Measurements from ENCODE around the gene RIBC1.
A peak's percentile ranks its signal among the peaks of the same experiment; 100 is the strongest.
"Not testable (repeated sequence)": the region's sequence is repeated elsewhere in the genome, so short reads cannot be mapped to it uniquely, and the experiment has no call there.

RIBC1 gene

DNA sequence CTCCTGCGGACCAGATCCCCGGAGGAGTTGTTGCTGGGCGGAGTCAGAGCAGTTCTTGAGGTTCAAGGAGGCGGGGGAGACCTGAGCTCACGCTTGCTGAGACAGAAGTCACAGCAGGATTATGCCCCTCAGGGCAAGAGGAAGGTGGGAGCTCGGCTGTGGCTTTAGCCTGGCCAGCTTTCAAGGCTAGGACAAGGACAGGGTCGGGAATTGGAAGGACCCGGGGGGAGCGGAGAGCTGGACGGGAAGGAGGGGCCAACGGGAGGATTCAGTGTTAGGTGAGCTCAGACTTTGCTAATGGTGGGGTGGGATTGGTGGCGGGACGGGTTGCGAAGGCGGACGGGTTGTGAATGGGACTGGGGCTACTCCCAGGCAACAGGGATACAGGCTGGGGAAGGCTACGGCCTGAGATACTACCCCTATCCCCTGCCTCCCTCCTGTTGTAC lies at the start of gene RIBC1:
RIBC1 (plus strand) TSS at position 13 of the 446 bp plus-strand sequence. CDS start 3,404 bp downstream, outside the sequence.
- no peak for DNase-seq (ENCODE audit: low read depth in 2 of 2)

DNA sequence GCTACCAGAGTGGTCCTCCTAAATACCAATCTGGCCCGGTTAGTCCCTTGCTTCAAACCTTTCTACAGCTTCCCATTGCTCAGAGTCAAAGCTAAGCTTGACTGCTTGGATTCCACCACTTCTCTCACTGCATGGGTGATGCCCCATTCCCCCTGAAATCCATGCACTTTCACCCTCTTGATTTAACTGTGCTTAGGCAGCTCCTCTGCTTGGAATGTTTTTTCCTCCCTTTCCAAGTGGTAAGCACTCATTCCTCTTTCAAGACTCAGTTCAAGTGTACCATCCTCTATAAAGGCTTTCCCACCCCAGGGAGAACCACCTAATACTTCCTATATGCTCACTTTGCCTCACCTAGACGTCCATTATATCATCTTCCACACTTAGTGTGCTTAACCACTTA lies 49.4 kb upstream of the RIBC1 start:
- DNase-seq (ENCODE audit: low read depth in 2 of 2) = no peak

DNA sequence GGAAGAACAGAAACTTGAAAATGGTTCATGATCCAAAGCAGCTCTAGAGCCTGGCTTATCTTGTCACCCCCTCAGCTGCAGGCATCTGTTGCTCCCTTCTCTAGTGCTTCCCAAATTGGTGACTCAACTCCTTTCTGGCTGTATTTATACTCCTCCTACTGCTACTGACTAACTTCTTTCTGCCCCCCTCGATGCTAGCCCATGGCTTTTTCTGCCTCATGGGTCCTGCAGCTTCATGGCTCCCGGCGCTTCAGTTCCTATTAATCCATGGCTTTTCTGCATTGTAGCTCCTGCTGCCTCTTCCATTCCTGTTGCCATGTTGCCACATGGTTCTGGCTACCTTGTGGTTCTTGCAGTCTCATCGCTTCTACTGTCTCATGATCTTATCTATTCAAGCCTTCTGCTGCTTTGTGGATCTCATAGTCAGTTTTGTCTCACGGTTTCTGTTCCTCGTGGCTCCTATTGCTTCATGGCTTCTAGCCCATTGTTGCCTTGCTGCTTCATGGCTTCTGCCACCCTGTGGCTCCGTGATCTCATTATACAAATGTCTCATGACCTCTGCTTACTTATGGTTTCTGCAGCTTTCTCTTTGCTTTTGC lies 48.4 kb upstream of the RIBC1 start:
- DNase-seq (ENCODE audit: low read depth in 2 of 2) = no peak

DNA sequence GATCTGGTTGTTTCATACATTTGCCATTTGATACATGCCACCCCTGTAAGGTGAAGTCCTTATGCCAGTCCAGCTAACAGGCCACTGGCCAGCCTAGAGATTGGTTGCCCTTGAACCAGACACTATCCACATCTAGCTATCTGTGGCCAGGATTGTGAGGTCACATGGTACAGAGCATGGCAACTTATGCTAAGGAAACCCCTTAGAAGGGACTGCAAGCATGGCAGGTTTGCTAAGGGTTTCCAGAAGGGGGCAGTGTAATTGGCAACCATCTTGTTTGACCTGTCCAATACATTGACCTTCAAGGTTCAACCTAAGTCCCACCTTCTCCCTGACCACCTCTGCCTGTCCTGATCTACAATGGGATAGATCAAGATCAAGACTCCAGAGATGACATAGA lies 47.8 kb upstream of the RIBC1 start:
- DNase-seq (ENCODE audit: low read depth in 2 of 2) = no peak

DNA sequence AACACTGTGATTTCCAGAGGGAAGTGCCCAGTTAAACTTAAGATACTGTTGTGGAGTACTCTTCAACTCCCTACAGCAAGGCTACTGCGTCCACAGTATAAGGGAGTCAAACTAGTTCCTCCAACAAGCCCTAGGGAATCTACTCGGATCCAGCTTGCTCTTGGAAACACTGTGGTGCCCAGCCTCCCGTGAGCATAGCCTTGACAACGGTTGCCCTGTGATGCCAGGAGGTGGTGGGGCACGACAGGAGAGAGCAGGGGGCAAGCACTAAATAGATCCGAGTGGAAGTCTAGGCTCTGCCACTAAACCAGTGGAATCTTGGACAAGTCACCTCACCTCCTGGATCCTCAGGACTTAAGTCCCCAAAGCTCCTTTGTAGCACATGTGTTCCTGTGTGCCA lies 45.8 kb upstream of the RIBC1 start:
- no peak for DNase-seq (ENCODE audit: low read depth in 2 of 2)

DNA sequence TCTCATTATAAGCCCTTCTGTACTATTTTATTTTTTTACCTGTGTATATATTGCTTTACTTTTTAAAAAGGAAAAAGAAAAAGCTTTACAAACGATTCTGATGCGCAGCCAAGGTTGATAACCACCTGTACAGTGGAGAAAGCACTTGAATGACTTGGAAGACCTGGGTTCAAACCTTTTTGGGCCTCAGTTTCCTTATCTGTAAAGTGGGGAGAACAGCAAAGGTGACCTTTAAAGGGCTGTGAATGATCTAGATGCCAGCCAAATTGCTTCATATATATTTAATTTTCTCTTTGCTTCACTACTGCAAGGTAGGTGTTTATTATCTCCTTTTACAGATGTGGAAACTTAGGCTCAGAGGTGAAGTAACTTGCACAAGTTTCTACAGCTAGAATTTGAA lies 45.2 kb upstream of the RIBC1 start:
- DNase-seq (ENCODE audit: low read depth in 2 of 2) = no peak

DNA sequence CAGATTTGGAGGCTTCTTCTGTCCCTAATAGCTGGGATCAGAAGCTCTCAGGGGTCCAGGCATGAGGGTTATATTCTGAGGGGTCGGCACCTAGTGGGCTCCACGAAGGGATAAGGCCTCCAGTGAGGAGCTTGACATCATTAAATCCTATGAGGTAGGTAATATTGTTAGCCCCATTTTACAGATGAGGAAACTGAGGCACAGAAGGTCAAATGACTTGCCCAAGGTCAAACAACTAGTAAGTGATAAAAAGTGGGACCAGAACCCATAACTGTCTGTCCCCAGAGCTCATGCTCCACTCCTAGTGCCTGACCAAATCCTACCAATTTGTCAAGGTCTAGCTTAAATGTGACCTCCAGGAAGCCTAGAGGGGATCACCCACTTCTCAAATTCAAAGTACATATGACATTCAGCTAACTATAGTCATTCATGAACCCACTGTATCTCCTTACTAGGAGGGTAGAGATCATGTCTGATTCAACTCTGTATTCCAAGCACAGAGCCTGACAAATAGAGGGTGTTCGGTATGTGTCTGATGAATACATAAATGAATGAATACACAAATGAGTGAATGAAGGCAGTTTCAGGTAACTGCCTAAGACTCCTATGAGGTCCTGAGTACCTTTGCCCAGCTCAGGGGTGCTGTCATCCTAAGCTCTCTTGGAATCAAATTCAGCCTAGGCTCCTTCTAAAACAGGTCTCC lies 43.5 kb upstream of the RIBC1 start:
- no peak for DNase-seq (ENCODE audit: low read depth in 2 of 2)

DNA sequence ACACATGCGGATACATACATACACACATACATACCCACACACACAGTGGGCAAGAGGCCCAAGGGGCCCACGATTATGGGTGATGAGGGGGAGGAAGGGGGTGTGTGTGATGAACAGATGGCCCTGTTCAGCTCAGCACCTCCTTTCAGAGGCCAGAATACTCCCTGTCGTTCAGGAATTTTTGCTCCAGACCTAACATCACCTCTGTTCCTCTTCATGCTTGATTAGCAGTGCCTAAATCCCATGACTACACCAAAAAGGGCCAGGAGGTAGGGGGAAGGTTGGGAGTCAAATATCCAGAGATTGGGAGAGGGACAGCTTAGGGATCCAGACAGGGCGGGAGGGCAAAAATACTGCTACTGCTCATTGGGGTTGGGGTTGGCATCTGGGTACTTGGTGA lies 42.9 kb upstream of the RIBC1 start:
- DNase-seq (ENCODE audit: low read depth in 2 of 2) = no peak

DNA sequence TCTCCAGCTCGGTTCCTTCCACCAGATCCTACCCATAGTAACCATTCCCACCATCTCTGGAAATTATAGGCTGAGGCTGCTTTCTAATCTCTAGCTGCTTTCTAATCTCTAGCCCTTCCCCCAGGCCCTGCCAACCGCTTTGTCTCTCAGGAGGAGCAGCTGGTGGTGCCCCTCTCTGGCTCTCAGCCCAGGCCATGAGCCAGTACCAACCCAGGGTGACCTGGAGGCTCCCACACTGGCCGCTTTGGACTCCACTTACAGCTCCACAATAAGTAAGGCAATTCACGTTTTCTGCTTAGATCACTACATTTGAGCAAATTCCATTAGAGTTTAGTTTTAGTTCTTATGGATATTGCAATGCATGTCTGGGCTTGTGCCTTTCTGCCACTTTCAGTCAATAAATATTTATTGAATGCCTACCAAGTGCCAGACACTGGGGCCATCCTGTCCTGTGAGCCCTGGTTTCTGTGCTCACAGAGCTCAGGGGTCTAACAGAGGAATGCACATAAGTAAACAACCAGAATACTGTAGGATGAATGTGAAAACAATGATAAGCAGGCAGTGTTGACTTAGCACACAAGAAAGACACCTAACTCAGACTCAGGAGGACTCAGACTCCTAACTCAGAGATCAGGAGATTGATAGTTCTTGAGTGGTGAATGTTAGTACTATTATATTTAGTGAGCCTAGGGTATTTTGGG lies 39.1 kb upstream of the RIBC1 start:
- DNase-seq (ENCODE audit: low read depth in 2 of 2) = no peak

DNA sequence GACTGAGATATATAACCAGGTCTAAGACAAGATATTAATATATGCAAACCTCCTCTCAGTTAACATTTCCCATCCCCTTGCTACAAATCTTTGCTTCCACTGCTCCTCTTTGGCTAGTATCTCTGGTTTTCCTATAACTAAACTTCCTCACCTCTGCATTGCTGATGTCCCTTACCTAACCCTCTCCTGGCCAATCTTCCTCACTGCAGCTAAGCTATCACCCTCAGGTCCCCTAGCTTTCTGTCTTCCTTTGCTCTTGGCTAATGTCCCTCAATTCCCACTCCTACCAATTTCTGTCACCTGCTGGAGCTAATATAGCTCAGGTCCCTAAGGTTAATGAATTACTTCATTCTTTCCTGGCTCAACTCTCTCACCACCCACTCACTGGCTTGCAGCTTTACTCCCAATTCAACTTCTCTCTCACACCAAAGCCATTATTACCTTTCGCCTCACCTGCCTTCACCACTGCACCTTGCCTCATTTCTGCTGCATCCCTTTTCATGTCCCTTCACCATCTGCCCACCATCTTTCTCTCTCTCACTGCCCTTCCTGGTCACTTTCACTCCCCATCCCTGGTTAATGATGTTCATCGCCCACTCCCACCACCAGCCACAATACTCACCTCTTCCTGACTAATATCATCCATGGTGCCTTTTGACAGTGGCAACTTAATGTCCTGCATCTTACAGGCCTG lies 26.9 kb upstream of the RIBC1 start:
- no peak for DNase-seq (ENCODE audit: low read depth in 2 of 2)

DNA sequence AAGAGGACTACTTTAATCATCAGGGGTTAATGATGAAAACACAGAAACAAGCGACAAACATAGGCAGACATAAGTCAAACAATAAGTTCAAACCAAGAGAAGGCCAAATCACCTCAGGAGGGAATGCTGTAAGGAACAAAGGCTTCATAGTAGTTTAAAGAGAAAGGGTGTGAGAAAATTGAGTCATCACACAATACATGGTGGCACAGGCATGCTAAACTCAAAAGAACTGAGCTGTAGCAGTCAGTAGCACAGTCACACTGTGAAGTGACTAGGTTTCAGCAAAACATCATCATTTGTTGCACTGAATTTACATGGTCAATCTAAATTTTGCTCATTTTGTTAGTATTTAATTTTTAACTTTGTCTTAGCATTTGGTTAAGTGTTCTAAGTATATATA lies 24.5 kb upstream of the RIBC1 start:
- no peak for DNase-seq (ENCODE audit: low read depth in 2 of 2)

DNA sequence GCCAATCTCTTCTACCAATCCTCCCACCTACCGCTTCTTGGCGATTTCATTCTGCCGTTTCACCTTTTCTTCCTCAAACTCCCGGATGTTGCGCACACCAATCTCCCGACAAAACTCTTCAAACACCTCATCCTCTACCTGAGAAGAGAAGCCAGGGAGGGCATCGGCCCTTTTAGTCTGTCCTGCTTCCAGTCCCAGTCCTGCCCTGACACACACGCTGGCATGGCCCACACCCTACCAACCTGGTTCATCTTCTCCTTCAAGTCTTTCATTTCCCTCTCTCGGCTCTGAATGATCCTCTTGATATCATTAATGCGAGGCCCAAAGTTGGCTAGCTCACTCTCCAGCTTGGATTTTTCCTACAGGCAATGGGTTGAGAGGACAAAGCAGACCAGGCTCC lies 19.1 kb upstream of the RIBC1 start:
- DNase-seq (ENCODE audit: low read depth in 2 of 2) = no peak

DNA sequence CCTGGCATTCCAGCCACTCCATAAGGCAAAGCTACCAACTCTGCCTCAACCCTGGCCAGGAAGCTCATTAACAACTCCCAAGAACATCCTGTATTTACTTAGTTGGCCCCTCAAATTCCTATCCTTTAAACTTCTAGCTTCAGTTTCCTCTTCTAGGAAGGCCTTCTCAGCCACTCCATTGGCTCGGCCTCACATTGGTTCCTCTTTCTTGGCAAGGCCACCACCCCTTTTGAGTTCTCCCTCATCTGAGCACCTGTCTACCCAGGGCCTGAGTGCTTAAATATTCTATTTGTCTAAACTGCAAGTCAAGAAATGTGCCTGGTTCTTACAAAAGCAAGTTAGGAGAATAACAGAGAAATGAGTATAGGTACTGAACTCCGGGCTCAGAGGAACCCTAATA lies 10.2 kb upstream of the RIBC1 start:
- no peak for DNase-seq (ENCODE audit: low read depth in 2 of 2)

DNA sequence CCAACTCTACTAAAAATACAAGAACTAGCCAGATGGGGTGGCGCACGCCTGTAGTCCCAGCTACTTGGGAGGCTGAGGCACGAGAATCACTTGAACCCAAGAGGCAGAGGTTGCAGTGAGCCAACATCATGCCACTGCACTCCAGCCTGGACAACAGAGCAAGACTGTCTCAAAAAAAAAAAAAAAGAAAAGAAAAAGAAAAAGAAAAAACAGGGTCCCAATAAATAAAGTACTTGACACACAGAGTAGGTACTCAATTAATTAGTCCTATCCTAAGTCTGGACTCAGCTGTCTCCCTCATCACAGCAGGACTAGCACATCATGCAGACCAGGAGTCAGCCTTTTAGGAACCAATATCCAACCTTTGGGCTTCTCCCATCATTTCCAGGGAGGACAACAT lies 2.3 kb upstream of the RIBC1 start:
- DNase-seq (ENCODE audit: low read depth in 2 of 2) = not testable (repeated sequence)

DNA sequence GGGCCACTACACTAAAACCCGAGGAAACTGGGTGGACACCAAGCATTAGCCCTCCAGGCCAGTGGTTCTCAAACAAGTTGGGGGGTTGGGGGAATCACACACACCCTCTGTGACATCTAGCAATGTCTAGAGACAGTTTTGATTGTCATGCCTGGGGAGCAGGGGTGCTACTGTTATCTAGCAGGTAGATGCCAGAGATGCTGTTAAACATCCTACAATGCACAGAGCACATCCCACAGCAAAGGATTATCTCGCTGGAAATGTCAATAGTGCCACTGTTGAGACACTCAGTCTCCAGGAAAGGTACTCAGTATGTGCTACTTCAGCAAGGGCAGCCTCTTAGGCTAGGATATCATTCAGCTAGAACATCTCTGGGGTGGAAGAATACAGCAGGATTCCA lies 1.5 kb upstream of the RIBC1 start:
- DNase-seq (ENCODE audit: low read depth in 2 of 2) = no peak

DNA sequence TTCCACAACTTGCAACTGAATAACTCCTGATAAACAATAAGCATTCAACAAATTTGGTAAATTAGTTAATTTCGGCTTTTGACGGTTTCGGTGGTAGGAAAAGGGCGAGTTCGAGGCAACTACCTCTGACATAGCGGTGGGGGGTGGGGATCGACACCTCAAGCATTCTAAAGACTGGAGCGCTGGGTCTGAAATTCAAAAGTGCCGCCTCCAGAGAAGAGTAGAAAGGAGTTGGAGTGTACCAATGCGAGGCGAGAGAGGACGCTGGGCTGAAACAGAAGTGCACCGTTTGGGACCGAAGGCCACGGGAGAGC lies 944 bp upstream of the RIBC1 start:
- no peak for DNase-seq (ENCODE audit: low read depth in 2 of 2)

DNA sequence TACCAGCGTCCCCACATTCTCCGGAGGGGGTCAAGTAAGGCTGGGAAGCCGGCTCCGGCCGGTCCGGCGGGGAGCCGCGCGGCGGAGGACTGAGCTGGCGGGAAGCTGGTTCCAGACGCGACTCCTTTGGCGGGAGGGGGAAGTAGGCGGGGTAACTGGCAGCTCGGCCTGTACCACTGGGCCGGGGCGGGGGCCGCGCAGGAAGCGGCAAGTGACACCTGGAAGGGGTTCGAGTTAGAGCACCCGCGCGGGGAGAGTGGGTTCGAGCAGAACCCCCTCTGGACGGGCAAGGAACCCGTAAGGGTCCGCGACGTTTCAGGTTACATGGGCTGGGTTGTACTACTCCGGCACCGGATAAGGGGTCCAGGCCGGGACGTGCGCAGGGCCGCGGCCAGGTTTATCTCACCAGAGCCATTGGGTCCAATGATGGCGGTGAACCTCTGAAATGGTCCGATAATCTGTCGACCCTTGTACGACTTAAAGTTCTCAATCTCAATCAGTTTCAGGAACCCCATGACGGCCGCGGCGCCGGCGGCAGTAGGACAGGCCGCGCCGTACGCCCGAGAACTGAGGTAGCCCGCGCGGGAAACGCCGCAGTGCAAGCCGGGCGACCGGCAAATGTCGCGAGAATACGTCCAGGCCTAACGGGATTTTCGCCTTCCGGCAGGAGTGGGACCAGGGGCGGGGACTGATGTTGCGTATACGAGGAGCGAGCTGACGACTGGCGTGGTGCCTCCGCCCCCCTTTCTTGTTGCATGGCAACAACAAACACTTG lies 400 bp upstream of the RIBC1 start, which contains the start of gene SMC1A:
SMC1A (minus strand) TSS at position 569 of the 775 bp plus-strand sequence; CDS start at position 515, 54 bp downstream.
- peak; percentile 90 to 96 for DNase-seq (ENCODE audit: low read depth in 2 of 2)

DNA sequence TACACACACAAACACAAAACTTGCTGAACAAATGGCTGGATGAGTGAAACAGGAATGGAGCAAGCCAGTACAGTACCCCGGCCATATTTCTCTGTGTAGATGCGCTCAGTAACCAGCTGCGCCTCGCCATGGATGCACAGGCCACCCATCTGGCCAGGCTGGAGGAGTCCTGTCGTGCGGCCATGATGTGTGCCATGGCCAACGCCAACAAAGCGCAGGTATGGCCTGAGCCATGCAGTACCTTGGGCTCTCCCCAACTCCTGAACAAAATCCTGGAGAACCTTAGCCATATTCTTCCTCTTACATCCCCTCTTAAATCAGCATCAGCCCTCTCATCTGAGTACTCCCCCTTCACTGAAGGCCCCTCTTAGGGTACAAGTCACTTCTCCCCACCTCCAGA lies 7.1 kb downstream of the RIBC1 start:
- DNase-seq (ENCODE audit: low read depth in 2 of 2) = no peak

DNA sequence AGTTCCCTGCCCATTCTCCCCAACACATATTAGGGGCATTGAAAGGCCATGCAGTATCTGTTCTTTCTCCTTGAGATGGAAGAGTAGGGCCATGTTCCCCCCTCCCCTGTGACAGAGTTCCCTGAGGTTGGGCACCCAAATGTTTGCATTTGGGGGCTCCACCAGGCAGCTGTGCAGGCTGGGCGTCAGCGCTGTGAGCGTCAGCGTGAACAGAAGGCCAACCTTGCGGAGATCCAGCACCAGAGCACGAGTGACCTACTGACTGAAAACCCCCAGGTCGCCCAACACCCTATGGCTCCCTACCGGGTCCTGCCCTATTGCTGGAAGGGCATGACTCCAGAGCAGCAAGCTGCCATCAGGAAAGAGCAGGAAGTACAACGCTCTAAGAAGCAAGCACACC lies 7.6 kb downstream of the RIBC1 start:
- no peak for DNase-seq (ENCODE audit: low read depth in 2 of 2)

DNA sequence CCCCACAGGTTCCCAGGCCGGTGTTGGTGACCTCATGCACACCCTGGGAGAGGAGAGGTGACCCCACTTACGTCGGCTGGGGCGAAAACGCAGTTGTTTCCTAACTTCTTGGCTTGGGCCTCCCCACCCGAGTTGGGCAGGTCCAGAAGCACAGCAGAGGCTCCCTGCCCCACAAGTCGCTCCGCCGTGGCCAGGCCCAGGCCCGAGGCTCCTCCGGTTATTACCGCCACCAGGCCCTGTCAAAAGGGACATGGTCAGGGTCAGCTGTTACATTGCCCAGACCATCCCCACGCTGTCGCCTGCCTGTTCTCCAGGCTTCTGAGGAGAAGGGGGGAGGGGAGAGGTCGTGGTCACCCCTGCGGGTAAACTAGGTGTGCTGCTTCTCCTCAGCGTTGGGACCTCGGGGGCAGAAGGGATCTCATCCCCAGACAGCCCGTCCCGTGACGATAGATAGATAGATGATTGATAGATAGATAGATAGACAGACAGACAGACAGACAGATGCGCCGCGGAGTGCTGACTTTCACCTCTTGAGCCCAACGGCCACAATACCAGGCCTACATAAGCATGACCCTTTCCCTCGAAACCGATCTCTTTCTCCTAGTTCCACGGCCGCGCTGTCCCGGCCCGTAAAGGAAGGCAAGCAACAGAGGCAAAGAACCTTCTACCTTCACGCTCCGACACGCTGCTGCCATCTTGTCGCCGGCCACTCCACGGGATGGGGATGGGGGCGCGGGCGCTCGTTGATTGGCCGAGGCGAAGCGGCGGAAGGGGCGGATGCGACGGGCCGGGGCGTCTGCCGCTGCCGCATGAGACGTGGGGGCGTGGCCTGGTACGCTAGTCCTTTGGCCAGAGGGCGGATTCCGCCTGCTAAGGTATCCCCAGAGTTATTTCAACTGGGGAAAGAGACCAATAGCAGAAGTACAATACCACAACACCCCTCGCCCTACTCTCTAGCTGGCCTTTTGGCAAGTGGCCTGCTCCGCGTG lies 11.3 kb downstream of the RIBC1 start, which contains the start of gene HSD17B10:
HSD17B10 (minus strand) TSS at position 720 of the 989 bp plus-strand sequence; CDS start at position 695, 25 bp downstream.
- DNase-seq (ENCODE audit: low read depth in 2 of 2) = peak; percentile 72
